NOMO-1 (cell line): ENCODE results near the gene KLHL2.
"Not testable (repeated sequence)": the region's sequence is repeated elsewhere in the genome, so short reads cannot be mapped to it uniquely, and the experiment has no call there.

ENCODE experiments used
- DNase-seq, 2 experiments: peaks; one replicate each; lab custom pipeline; 2025; ENCODE audit not compliant: unreplicated experiment in 2 of 2; lab: John Stamatoyannopoulos, UW

KLHL2 gene

DNA sequence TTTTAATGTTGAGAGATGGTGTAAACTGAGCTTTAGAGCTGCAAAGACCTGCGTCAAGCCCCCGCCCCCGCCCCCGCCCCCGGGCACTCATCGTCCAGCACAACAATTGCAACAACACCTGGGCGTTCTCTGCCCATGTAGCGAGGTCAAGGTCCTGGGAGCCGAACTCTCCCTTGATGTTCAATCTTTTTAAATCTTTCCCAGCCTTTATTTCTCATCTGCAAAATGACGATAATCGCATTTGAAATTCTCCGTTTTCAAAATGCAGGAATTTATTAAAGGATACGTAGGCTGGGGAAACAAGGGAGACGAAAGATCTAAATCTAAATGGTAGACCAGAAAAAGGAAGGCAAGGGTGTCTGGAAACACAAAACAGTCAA, 119.5 kb downstream of the KLHL2 start:
- DNase-seq, result no peak

DNA sequence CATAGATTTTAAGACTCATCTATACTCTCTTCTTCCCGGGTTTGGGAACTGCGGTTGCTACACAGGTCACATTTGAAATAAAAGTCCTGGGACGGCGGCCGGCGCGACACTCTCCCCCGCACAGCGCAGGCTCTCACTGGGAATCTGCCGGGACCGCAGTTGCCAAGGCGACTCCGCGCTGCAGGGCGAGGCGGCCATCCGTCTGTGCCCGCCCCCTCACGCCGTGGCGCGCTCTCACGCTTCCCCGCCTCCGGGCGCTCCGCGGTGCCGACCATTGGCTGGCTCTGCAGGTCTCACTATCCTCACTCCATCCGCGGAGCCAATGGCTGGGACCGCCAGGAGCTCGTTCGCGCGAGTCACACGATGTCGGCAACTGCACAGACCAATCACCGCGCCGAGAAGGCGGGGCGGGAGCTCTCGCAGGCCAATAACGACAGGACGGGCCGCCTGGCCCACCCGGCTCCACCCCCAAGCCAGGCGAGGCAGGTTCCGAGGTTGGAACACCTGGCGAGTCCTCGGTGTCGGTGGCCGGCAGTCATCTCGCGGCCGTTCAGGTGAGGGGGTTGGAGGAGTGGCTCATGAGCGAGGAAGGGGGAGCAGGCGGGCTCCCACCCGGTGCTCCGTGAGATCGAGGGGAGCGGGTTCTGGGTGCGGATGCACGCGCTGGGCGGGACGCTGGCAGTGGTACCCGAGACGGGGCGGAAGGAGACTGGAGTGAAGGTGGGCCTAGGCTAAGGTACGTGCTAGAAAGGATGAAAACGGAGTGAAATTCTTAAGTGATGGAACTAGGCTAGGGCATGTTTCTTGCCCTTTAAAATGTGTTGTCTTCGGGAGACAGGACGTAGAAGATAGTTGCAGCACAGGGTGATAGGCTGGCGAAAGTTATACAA, 120.1 kb downstream of the KLHL2 start, which contains the start of gene MSMO1:
TSS of gene MSMO1 (plus strand) at position 459 of the 890 bp plus-strand sequence. CDS start 5,702 bp downstream, outside the sequence.
- DNase-seq, result peak; percentile 98 to 99

DNA sequence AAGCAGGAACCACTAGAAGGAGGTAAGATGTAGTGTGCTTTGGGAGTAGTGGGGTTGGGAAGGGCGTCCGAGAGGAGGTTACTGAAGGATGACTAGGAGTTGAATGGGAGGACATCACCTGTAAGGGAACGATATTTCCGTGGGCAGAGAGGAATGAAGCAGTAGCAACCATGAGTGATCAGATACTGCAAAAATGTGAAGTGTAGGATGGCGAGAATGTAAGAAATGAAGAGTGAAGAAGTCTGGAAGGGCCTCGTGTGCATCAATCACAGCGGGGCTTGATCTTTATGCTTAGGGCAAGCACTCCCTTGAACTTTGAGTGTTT, 120.7 kb downstream of the KLHL2 start:
- no peak for DNase-seq

DNA sequence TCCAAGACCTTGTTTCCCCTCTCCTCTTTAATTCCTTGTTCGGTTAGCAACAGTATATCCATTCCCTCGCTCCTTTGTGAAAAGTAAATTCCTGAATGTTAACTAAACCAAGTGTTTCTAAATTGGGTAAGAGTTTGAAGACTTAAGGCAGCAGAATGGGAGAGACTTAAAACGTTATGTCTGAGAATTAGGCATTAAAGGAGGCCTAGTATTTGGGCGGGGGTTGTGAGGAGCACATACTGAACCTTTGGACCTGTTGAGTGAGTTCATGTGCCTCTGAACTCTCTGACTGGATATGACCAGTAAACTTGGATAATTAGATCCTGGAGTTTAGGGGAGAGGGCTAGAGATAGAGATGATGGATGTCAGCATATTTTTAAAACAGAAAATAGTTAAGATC, 121.3 kb downstream of the KLHL2 start:
- no peak for DNase-seq

DNA sequence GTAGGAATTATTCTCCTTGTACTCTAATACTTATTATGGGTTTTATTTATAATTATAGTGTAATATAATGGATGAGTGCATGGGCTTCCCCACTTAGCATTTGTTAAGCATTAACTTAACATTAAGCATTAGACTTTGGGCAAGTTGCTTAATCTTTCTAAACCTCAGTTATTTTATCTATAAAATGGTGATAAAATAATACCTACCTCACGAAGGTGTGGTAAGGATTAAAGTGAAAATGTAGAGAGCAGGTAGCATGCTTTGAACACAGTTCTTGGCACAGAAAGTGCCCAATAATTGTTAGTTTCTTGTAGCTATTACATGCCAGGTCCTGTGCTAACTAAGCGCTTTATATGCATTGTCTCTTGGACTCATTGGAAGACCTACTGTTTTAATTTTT, 122.7 kb downstream of the KLHL2 start:
- no peak for DNase-seq

DNA sequence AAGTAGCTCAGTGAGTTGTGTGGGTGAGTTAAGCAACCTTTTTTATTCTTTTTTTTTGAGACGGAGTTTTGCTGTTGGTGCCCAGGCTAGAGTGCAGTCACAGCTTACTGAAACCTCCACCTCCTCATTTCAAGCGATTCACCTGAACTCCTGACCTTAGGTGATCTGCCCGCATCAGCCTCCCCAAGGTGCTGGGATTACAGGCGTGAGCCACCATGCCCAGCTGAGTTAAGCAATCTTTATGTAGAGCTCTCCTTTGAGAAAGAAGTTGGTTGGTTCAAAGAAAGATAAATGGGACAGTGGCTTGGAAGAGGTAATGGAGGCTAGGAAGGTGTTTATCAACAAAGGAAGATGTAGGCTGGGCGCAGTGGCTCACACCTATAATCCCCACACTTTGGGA, 123.3 kb downstream of the KLHL2 start:
- no peak for DNase-seq

DNA sequence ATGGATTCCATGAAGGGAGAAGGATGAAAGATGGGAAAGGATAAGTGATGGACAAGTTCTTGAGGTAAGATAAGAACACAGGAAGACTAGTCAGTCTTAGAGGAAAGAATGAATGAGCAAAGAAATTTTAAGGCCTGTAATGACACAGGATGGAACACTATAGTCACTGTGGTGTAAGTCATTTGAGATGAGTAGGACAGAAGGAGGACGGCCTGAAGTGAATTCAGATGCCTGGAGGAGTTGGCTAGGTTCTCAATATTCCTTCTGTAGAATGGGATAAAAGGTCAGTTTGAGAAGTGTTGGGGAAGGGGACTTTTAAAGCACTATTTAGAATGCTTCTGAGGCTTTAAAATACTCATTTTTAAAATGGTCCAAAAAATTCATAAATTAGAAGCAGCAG, 124.0 kb downstream of the KLHL2 start:
- DNase-seq, result no peak

DNA sequence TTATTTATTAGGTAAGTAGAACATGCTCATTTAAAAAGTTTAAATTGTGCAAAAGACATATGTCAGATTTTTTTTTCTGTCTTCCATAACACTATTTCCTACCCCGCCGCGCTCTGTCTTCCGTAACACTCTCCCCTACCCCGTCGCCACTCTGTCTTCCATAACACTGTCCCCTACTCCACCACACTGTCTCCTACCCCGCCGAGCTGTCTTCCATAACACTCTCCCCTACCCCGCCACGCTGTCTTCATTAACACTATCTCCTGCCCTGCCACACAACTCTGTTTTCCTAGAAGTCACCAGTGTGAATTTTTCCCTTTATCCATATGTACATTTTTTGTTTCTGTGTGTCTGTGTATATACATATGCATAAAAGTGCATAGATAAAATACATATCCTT, 124.5 kb downstream of the KLHL2 start:
- DNase-seq, result no peak

DNA sequence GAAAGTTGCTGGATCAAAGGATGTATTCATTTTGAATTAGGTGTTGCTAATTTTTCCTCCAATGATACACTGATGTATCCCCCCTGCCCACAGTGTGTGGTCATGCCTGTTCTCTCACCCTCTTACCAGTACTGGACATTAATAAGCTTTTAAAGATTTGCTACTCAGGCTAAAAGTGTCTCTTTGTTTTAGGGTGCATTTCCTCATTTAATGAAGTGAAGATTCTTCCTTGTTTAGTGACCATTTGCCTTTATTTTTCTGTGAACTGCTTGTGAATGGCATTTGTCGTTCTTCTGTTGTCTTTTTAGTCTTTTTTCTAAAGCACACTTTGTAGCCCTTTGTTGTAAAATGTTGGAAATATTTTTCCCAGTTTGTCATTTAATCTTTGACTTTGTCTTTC, 125.1 kb downstream of the KLHL2 start:
- peak in 1 of 2 experiments; percentile 16 for DNase-seq

DNA sequence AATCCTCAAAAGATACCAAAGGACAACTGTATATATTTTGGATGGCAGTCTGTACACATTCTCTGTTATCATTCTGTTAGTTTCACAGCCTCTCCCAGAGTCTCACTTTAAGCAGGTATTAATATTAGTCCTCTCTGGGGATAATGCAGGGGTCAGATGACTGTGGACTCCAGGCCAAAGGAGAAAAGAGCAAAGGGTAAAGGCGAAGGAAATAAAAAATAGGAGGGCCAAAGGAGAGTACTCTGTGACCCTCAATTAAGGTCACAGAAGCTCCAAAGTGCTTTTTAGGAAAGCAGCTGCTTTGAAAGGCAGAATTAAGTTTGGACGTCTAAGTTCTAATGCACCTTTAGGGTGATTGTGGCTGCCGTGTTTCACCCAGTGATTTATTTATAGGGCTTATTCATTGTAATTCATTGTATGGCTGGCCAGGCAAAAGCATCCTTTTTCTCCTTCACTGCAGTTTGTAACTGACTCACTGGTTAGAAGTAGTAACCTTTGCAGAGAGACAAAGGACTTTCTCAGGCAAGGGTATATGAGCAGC, 127.9 kb downstream of the KLHL2 start:
- no peak for DNase-seq

DNA sequence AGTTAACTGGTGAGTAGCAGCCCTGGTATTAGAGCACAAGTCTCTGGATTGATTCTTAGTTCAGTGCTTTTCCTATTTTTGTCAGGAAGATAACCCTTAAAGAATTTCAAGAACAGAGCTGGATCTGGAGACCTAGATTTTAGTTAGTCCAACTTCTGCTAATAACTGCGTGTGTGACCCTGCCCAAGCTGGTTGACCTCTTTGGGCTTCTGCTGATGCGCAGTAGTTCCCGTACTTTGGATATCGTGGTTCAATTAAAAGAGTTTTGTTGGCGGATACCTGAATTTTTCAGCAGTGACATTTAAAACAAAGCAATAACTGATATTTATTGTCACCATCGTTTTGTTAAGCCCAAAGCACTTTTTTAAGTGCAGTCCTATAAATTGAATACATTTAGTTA, 129.4 kb downstream of the KLHL2 start:
- no peak for DNase-seq

DNA sequence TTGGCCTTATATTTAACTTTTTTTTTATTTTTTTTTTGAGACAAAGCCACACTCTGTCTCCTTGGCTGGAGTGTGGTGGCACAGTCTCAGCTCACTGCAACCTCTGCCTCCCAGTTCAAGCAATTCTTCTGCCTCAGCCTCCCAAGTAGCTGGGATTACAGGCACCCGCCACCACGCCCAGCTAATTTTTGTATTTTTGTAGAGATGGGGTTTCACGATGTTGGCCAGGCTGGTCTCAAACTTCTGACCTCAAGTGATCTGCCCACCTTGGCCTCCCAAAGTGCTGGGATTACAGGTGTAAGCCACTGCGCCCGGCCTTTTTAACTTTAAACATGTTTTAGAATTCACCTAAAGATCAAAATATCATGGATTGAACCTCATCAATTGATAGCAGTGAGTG, 135.0 kb downstream of the KLHL2 start:
- not testable (repeated sequence) for DNase-seq

DNA sequence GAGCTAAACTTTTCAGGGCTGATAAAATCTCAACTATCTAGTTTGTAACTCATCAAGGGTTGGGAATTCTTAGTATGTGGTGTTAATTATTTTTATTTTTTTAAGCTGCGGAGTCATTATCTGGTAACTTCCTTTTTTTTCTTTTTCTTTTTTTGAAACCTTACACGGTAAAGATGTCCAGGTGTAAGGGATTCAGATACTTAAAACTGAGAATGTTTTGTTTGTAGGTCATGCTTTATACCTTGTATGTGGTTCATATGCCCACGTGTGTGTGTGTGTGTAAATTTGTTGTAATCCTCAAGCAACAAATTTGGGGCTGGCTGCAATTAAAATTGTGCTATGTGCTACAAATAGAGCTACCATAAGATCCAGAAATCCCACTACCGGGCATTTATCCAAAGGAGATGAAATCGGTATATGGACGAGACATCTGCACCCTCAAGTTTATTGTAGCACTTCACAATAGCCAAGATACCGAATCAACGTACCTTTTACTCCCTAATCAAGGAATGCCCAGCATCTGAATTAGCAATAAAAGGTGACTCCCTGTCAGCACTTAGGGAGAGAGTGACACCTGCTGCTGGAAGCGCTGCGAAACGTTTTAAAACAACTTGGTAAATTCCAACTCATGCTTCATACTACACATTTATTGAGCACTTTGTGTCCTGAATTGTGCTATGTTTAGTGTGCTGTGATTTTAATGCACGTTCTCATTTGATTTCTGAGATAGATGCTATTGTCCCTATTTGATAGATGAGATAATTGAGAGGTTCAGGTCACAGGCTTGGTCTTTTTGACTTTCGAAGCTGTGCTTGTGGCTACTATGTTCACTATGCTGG, 136.2 kb downstream of the KLHL2 start:
- DNase-seq, result no peak

DNA sequence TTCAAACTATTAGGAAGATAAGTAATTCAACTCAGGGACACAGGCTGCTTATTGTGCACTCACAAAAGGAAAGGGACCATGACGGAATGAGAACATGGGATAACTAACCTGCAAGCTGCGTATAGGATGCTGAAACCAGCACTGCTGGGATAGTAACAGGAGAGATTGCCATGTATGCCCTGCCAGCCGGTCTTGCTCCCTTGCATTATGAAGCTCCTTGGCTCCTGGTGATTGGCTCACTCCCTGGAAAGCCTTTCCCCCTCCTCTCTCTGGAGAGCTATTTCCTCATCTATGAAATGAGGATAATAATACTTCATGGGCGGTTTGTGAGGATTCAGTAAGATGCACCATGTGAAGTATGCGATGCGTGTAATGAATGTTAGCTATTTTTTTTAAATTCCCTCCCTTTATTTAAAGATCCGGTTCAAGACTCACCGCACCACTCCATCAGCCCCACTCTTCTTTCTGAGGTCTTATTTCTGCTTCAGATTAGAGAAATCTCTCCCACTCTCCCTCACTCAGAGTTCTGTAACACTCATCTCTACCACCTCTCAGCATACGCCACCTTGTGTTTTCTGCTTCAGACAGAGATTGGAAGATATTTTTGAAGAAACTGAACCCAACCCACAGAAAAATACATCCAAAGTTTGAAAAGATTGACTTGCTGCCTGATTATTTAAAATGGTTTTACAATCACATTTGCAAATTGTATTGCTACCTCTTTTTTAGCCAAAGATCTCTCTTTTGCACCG, 138.5 kb downstream of the KLHL2 start:
- no peak for DNase-seq

DNA sequence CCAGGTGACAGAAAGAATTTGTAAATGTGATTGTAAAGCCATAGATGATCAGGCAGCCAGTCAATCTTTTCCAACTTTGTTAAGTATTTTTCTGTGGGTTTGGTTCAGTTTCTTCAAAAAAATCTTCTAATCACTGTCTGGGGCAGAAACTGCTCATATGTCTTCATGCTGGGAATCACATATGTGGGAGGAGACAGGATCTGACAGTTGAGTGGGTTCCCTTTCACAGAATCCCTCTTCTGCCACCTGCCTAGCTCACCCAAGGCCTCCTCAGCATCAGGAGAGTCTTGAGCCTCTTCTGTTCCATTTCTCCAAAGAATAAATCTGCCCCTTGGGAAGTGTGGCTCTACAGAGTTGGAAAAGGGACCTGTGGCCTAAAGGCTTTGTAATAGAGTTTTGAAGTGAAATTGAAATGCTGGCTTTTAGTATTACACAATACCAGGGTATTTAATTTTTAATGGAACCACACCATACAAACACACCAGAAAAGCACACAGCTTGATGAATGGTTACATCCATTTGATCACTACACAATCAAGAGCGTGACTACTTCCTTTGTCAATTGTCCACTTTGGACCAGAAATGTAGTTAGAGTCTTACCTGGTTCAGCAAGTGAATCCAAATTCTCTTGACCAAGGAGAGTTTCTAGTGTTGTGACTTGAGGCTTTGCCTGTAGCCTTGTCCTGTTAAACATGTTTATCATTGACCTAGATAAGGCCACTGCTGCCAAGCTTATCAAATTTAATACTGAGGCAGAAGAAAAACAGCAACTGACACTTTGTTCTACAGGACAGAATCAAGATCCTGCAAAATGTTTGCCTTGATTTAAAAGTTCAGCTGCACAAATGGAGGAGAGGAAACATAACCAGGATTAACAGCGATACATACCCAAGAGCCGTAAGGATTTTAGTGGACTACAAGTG, 140.5 kb downstream of the KLHL2 start:
- DNase-seq, result no peak

DNA sequence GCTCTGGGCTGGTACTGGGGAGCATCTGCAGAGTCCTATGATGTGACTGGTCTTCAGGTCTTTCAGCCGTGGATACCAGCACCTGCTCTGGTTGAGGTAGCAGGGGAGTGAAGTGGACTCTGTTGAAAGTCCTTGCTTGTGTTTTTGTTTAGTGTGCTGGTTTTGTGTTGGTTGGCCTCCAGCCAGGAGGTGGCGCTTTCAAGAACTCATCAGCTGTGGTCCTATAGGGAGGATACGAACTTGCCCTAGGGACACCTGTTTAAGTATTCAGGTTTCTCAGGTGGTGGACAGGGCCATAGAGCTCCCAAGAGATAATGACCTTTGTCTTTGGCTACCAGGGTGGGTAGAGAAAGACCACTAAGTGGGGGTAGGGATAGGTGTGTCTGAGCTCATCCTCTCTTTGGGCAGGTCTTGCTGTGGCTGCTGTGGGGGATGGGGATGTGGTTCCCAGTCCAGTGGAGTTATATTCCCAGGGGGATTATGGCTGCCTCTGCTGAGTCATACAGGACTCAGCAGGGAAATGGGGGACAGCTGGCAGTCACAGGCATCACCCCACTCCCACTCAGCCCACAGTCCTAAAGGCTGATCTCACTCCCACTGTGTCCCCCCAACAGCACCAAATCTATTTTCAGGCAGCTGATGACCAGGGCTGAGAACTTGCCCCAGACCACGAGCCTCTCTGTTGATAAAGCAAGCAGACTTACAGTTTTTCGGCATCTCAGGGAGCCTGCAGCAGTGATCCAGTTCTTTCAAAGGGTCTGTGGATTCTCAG, 144.2 kb downstream of the KLHL2 start:
- DNase-seq, result no peak

DNA sequence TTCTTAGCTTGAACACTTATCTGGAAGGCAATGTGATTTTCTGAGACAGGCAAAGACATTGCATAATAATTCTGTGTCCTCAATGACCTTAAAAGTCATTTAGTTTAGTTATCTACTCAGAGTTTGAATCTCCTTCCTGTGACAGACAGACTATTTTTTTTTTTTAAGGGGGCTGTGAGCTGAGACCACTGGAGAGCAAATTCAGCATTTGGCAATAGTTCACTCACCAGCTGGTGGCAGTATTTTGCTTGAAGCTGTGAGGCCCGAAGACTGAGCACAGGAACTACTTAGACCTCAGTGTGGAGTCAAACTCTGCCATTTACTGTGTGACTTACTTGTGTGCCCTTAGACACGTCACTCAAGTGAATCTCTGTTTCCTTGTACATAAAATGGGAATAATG, 148.5 kb downstream of the KLHL2 start:
- peak; percentile 9 to 45 for DNase-seq

DNA sequence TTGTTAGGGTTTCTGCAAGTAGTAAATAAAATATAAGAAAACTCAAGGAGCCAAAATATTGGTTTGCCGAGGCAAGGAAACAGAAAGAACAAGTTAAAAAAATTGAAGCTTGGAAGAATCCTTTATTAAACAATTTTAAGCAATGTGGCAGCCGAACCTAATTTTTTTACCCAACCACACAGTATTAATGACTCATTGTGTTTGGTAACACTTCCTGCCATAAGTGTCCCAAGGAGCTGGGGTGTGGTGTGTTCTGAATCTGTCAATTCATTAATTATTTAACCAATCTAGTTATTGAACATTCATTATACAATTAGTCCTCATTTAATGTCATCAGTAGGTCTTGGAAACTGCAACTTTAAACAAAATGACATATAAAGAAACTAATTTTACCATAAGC, 152.1 kb downstream of the KLHL2 start:
- DNase-seq, result peak; percentile 48 to 71

DNA sequence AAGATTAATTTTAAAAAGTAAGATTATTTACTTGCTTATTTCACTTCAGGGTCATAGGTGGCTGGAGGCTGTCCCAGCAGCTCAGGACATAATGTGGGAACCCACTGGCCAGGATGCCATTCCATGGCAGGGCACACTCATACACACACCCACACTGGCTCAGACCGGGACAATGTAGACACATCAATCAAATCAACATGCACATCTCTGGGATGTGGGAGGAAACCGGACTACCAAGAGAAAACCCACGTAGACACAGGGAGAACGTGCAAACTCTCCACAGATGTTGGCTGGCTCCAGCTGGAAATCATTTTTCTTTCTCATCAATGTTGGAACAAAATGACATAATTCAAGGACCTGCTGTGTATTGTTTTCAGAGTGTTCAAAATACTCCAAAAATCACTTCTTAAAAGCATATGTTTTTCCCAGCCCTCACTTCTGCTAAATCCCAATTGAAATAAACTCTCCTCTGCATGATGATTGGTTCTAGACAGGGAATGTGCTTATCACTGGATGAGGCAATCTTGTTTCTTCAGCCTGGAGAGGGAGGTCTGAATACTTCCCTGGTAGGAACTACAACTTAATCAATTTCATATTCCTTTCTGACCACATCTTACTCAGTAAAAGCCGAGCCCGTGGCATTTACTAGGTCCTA, 152.8 kb downstream of the KLHL2 start:
- no peak for DNase-seq
